ENCODE data around the gene AHDC1.
"Not testable (repeated sequence)": the region's sequence is repeated elsewhere in the genome, so short reads cannot be mapped to it uniquely, and the experiment has no call there.

AHDC1 gene

DNA sequence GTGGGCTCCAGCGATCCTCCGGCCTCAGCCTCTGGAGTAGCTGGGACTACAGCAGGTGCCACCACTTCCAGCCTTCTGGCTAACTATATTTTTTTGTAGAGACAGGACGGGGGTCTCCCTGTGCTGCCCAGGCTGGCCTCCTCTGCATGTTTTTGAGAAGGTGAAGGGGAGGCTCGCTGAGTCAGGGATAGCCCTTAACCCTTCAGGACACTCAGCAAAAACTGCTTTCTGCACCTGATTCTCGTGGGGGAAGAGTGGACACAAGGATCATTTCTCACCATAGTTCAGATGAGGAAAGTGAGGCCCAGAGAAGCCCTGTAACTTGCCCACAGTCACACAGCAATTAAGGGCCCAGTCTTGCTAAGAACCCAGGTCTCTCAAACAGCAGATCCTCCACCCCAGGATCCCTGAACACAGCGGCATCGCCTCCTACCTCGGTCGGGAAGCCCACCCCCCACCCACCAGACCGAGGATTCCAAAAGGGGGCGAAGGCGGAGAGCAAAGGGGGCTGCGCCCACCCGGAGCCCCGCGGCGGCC is 29.8 kb upstream of the AHDC1 start:
- DNase-seq = no peak

- DNase-seq = no peak
Measured at GRCh38 chr1:27633298-27633610, 29.3 kb upstream of the AHDC1 start.

DNA sequence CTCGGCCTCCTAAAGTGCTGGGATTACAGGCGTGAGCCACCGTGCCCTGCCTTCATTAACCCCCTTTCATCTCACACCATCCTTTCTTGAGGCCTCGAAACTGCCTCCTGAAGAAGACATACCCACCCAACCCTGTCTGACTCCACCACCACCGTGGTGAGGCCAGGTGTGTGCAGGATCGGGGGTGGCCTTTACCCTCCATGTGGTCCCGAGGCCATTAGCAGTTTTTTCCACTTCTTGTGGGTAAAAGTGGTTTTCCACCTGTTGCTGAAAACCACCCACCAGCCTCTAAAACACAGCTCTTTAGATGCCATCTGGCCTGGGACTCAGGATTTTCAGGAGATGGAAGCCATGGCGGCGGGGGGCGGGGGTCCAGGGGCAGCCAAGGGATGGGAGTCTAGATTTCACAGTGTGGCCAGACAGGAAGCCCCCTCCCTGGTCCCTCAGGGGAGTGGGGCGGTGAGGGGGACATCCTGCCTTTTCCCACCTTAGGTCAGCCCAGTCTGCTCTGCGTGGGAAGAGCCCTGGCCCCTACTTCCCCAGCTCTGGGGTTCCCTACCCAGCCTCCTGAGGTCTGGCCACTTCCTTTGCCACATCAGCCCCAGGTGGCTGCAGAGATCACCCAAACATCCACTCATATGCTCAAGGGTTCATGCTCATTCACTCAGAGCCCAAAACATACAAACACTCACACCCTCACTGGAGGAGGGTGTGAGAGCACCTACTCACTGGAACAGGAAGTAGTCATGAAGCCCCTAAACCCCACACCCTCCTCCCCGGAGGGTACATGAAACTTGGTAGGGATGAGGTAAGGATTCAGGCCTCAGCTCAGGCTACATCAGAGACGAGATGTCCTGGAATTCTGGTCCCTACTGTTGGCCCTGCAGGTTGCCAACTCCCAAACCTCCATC is 28.7 kb upstream of the AHDC1 start:
- DNase-seq = no peak

DNA sequence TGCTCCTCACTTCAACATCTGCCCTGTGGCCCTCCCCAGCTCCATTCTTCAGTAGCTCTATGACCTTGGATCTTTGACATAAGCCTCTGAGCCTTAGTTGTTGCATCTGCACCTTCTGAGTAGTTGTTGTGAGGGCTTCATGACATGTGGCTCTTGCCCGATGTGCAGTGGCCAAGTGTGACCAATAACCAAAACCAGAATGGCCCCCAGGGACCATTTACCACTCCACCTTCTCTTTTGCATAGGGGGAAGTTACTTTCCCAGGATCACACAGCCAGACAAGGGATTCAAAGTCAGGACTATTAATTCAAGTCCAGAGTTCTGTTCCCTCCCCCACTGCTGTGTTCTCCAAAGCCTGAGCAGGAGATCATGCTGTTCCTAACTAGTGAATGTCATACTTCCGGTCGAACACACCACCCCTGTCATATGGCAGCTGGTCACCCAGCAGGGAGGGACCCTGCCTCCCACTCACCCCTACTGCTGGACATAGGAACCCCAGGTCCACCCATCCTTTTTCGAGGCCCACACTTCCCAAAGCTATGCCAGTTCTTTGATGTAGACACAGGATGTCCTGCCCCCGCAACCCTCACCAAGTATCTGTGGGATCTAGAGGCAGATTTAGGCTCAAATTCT is 27.0 kb upstream of the AHDC1 start:
- DNase-seq = no peak

- no peak for DNase-seq
Measured at GRCh38 chr1:27628712-27629111, 24.8 kb upstream of the AHDC1 start.

DNA sequence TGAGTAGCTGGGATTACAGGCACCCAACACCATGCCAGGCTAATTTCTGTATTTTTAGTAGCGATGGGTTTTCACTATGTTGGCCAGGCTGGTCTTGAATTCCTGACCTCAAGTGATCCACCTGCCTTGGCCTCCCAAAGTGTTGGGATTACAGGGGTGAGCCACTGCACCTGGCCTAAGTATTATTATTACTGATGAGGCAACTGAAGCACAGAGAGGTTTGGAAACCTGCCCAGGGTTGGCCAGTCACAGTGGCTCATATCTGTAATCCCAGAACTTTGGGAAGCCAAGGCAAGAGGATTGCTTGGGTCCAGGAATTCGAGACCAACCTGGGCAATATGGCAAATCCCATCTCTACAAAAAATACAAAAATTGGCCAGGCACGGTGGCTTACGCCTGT is 23.8 kb upstream of the AHDC1 start:
- not testable (repeated sequence) for DNase-seq

DNA sequence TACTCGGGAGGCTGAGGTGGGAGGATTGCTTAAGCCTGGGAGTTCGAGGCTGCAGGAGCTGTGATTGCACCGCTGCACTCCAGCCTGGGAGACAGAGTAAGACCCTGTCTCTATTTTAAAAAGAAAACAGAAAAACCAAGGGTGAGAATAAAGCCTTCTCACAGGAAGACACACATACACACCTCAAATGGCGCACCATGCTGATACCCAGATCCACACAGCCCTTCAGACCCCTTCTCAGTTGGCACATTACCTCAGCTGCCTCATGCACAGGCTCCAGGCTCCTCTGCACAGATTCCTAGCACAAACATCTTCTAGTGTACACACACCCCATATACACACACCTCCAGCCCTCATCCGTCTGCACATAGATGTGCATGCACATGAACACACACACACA is 23.1 kb upstream of the AHDC1 start:
- no peak for DNase-seq

DNA sequence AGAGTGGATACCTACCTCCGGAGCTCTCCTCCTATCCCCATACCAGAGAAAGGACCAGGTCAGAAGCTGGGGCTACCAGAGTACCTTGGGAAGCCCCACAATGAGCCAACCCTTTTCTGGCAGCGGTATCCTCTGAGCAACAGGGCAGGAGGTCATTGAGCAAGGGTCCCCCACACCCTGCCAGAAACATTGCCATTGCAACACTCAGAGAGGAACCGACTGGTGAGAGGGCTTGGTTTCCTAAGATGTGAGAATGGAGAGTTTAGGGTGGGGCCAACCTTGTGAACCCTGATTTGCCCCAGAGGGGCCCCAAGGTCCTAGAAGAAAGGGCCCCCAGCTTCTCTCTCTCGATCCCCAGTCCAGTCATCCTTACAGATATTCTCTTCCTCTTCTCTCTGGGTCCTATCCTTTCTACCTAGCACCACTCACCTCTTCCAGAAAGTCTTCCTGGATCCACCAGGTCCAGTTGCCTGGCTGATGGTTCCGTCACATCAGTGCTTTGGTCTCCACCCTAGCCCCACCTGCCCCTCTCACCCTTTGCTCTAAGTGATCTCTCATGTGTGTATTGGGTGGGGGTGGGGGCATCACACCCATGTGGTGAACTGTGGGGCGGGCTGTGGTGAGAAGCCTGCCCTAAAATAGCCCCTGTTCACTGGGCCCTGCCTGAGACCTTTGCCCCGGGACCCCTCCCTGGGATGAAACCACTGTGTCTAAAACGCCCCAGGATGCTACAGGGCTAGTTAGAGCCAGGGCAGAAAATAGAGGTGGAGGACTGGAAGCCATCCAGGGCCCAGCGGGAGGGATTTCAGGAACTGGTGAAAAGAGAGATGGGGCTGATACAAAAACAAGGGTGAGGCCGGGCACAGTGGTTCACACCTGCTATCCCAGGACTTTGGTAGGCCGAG is 22.3 kb upstream of the AHDC1 start:
- no peak for DNase-seq

DNA sequence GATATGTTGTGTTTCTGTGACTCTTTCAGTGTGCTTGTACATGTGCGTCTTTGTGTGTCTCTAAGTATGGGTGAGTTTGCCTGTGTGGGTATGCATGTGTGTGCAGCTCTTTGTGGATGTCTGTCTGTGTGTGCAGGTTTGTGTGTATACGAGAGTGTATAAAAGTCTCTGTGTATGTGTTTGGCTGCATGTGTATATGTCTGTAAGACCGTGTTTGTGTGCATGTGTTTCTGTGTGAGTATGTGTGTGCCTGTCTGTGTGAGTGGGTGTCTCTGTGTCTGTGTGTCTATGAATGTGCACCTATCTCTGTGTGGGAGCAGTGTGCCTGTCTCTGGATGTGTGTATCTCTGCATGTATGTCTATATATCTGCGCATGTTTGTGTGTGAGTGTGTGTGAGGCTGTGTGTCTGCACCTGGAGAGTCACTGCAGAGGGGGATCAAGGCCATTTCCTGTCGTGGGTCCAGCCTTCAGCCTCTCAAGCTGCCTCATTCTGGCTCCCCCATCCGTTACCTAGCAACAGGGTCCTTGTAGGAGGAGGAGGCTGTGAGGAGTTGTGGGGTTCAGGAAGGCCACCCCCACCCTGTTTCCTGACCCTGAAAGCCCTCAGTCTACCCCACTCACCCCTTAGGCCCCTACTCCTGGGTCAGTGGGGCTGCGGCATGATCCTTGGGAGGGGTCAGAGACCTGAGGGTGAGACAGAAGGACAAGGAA is 20.7 kb upstream of the AHDC1 start:
- DNase-seq = no peak

DNA sequence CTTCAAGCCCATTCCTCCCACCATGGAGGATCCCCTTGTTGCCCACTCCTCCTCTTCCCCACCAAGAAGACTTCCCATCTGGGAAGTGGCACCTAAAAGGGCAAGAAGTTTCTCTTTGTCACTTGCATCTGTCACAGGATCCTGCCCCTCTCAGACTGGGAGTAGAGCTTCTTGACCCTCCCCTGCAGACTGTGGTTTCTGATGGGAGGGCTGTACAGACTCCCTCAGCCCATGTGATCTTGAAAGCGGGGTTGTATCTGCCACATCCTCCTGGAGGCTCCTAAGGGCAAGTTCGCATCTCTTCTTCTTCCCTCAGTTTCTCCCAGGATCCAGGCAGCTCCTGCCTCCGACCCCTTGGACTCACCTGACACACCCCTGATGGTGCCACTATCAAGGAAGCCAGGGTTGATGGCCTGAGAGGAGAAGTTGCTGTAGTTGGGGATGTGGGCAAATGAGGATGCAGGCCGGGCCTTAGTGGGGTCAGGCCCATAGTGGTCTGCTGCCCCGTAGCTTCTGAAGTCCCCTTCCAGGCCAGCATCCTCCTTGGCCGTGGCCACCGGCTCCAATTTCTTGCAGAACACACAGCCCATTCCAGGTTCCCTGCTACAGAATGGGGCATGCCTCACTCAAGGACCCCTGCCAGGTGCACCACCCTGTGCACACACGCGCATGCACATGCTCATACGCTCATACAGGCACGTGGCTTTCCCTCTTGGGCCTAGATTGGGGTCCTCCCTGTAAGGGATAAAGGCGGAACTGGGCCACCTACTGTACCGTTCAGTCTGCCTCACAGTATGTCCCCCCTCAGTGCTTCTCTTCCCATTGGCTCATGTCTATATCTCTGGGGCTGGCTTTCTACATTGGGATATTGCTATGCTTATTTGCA is 19.6 kb upstream of the AHDC1 start:
- no peak for DNase-seq

DNA sequence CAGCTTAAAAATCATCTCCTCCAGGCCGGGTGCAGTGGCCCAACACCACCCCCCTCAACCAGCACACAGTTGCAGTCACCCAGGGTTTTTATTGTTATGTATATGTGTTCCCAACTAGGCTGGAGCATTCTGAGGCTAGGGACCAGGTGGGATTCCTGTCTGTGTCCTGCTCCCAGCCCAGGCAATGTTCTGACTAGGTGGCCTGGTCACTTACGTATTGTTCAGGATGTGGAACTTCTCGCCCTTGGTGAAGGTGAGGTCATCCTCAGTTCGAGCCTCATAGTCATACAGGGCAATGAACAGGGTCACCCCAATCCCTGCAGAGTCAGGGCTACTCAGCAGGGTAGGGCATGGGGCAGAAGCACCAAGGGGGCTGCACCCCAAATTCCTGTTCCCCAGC is 18.9 kb upstream of the AHDC1 start:
- DNase-seq = no peak

GRCh38 chr1:27621051-27621920 is 17.3 kb upstream of the AHDC1 start:
- DNase-seq = no peak

DNA sequence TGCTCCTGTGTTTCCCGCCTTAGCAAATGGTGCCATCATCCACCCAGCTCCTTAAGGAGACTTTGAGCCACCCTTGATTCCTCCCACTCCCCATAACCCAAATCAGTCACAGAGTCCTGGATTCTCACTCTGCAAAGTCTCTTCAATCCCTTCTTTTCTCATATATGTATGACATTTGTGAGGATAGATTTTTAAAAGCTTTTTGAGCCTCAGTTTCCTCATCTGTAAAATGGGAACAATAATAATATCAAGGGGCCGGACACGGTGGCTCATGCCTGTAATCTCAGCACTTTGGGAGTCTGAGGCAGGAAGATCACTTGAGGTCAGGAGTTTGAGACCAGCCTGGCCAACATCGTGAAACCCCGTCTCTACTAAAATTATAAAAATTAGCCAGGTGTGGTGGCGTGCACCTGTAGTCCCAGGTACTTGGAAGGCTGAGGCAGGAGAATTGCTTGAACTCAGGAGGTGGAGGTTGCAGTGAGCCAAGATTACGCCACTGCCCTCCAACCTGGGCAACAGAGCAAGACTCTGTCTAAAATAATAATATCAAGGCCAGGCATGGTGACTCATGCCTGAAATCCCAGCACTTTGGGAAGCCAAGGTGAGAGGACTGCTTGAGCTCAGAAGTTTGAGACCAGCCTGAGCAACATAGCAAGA is 16.0 kb upstream of the AHDC1 start:
- not testable (repeated sequence) for DNase-seq

- no peak for DNase-seq
Measured at GRCh38 chr1:27618341-27619082, 14.6 kb upstream of the AHDC1 start.

GRCh38 chr1:27617420-27617819 is 13.5 kb upstream of the AHDC1 start:
- no peak for DNase-seq

DNA sequence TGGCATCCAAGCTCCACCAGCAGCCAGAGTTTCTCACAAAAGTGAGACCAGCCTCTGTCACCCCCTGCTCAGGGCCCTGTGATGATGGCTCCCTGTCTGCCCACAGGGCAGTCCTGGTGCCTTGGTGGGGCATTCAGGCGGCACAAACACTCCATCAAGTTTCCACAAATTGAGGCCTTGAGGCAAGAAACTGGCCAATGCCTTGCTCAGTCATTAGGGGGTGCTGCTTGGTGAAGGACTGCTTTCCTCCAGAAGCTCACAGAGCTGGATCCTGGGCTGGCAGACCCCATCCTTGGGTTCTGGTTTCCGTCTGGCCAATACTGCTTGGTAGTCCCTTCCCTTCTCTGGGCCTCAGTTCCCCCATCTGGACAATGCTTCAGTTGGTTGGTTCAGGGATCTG is 12.5 kb upstream of the AHDC1 start:
- no peak for DNase-seq

- DNase-seq = no peak
Measured at GRCh38 chr1:27615346-27616192, 11.6 kb upstream of the AHDC1 start.

- no peak for DNase-seq
Measured at GRCh38 chr1:27614625-27615344, 10.8 kb upstream of the AHDC1 start.

Measured in NCI-H1105 (cell line).